Suppressor macrophage treated with lipopolysaccharide for 1 hour (primary cell): Measurements from ENCODE around the gene MTMR10.

Experiments used
- DNase-seq, 3 donors: peaks; one replicate each; pipeline ENCODE4 v3.0.0-alpha.2; 2020 to 2022

MTMR10 gene, protein sequence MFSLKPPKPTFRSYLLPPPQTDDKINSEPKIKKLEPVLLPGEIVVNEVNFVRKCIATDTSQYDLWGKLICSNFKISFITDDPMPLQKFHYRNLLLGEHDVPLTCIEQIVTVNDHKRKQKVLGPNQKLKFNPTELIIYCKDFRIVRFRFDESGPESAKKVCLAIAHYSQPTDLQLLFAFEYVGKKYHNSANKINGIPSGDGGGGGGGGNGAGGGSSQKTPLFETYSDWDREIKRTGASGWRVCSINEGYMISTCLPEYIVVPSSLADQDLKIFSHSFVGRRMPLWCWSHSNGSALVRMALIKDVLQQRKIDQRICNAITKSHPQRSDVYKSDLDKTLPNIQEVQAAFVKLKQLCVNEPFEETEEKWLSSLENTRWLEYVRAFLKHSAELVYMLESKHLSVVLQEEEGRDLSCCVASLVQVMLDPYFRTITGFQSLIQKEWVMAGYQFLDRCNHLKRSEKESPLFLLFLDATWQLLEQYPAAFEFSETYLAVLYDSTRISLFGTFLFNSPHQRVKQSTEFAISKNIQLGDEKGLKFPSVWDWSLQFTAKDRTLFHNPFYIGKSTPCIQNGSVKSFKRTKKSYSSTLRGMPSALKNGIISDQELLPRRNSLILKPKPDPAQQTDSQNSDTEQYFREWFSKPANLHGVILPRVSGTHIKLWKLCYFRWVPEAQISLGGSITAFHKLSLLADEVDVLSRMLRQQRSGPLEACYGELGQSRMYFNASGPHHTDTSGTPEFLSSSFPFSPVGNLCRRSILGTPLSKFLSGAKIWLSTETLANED

GRCh38 chr15:30991255-30992235 lies at the start of gene MTMR10:
TSS of gene MTMR10 (minus strand) at chr15:30991628. CDS start at chr15:30991506, 122 bp downstream.
- DNase-seq: peak; percentile 84 to 96 (median 93)

- no peak for DNase-seq
Observed at GRCh38 chr15:31040611-31041010, 49.2 kb upstream of the MTMR10 start.

GRCh38 chr15:31039961-31040360 lies 48.5 kb upstream of the MTMR10 start:
- no peak for DNase-seq

- DNase-seq: no peak
Observed at GRCh38 chr15:31037731-31038477, 46.5 kb upstream of the MTMR10 start.

DNA sequence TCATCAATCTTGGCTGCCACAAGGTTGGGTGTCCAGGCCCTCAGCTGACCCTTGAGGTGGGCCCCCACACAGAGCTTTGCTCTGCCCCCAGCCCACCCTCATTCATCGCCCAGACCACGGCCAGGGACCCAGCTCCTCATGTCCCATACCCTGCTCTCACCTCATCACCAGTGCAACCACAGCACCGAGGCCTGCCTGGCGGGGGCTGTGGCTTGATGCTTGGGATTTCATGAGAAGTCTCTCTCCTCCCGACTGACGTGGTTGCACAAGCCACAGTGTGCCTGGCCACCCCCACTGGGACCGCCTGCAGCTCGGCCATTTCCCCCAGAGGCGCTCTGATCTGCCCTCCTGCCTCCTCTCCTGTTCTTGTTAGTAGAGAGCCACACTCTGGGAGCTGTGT lies 45.4 kb upstream of the MTMR10 start:
- no peak for DNase-seq

DNA sequence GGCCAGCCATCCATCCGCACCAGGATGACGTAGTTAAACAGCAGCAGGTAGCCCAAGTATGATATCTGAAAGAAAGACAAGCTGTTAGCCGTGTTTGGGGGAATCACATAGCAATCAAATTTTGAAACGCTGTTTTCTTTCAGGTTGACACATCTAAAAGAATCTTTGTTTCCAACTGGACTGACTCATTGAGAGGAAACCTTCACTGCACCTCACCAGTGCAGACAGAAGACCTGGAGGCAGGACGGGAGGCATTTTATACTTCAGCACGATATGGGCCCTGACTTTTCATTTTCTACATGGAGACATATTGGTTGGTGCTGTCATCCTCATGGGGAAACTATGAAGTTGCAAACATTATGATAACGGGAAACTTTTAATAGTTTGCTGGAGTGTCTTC lies 44.2 kb upstream of the MTMR10 start:
- no peak for DNase-seq

DNA sequence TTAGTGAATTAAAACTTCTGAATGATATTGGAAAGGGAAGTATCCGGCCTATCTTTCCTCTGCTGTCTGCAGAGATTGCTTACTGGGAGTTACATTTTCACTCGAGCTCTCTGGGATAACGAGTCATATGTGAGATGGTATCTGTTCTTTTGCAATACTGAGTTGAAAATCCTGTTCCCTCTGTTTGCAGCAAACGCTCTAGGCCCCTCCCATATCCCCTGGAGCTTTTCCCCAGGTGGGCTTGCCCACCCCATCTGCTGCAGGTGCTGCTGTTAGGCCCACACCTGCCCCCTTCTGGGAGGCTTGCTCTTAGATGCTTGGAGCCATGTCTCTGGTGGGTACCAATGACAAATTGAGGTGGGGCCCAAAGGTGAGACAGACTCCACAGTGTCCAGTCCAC lies 42.7 kb upstream of the MTMR10 start:
- no peak for DNase-seq

GRCh38 chr15:31032961-31033371 lies 41.5 kb upstream of the MTMR10 start:
- no peak for DNase-seq

DNA sequence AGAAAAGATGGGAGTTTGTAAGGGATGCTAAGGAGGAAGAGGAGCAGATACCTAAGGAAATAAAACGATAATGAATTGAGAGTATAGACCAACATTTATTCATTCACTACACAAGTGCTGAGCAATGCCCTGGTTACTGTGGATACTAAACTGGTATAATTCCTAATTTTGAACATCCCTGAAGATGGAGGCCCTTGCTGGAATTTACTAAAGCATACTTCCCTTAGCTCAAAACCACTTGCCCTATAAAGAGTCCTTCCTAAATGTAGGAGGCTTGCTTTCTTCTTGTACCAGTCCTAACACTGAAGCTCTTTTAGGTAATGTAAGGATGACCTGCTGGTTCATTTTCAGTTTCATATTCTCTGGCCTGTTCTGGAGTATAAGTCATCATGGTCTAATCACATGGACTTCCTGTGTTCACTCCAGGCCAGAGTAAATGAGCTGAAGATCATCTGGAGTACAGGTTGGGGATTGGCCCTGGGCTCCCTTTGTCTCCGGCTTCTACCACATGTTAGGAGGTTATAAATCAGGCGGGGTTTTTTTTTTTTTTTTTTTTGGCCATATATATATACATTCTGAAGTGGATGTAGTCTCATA lies 40.1 kb upstream of the MTMR10 start:
- peak; percentile 31 to 57 (median 33) for DNase-seq

- DNase-seq: no peak
Observed at GRCh38 chr15:31027910-31028578, 36.6 kb upstream of the MTMR10 start.

- no peak for DNase-seq
Observed at GRCh38 chr15:31025996-31026395, 34.6 kb upstream of the MTMR10 start.

DNA sequence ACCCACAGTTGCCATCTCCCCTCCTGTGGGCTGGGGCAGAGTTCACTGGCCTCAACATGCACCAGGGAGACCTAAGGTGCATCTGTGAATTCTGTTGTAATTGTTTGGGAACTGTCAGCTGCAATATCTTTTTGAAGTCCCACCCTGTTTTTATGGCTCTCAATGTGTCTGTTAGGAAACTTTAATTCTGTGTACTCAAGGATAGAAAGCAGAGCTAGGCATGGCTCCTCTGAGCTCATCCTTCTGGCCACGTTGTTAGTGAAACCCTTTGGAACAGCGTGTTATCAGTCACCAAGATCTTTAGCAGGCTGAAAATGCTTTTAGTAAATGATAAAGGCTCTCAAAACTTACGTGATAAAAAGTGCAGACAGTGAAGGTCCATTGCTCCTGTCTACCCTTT lies 33.6 kb upstream of the MTMR10 start:
- no peak for DNase-seq

DNA sequence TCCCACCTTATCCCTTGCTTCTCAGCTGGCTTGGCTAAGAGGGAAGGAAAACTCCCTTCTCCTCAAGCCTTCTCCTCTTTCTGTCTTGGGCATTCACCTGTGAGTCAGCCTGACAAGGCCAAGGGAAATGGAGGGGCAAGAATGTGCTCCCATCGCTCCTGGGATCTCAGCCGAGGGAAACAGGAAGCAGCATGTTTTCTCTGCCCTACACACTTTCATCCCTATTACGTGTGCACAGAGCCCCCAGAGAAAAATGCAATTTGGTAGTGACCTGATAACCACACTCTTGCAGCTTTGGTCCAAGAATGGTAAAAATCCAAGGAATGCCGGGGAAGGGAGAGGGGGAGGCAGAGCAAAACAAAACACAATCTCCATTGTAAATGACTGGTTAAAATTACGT lies 32.9 kb upstream of the MTMR10 start:
- DNase-seq: no peak

GRCh38 chr15:31023841-31024240 lies 32.4 kb upstream of the MTMR10 start:
- DNase-seq: no peak

- no peak for DNase-seq
Observed at GRCh38 chr15:31021067-31021665, 29.7 kb upstream of the MTMR10 start.

GRCh38 chr15:31020542-31020941 lies 29.1 kb upstream of the MTMR10 start:
- DNase-seq: no peak

DNA sequence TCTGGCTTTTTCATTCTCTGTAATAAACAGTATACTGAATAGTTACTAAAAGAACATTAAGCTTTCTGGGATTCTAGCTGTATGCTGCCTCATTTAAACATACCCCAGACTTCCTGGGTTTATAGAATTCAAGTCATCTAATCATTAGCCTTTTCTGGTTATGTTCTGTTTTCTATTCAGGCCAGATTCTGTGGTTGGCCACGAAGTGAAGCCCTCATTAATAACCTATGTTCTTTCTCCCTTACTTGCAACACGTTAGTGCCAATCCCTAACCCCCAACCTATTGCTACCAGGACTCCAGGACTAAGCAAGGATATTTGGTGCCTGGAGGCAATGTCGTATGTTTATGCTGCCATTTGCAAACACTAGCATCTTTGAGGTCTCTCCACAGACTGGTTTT lies 28.6 kb upstream of the MTMR10 start:
- DNase-seq: no peak

GRCh38 chr15:31017311-31017710 lies 25.9 kb upstream of the MTMR10 start:
- no peak for DNase-seq

- DNase-seq: no peak
Observed at GRCh38 chr15:31016446-31016915, 25.1 kb upstream of the MTMR10 start.

GRCh38 chr15:31014608-31014925 lies 23.1 kb upstream of the MTMR10 start:
- no peak for DNase-seq
